Karpas-422 (cell line): ENCODE results near the gene GRID2. TPM values are rescaled to one million over a fixed set of nuclear protein-coding genes. Genes with fewer than 3 reads are reported as not detected.
"Not testable (repeated sequence)": the region's sequence is repeated elsewhere in the genome, so short reads cannot be mapped to it uniquely, and the experiment has no call there.

Source experiments
- DNase-seq: peaks from one replicate; pipeline ENCODE4 v3.0.0-alpha.2; 2015
- H2AFZ ChIP-seq: fragments of 200-600 bp; sonication (generic); 2 replicates; pipeline ENCODE4 v1.6.1; 2014; ENCODE audit warnings: antibody characterized with exemption, low read length, mixed read lengths
- H3K27ac ChIP-seq: fragments of 200-600 bp; sonication (generic); 2 replicates; pipeline ENCODE4 v1.5.1; 2014; ENCODE audit warnings: mild to moderate bottlenecking, low read length, moderate library complexity
- H3K27me3 ChIP-seq: fragments of 200-600 bp; sonication (generic); 2 replicates; pipeline ENCODE4 v1.6.1; 2014; ENCODE audit warnings: low read length, mixed read lengths
- H3K36me3 ChIP-seq: fragments of 200-600 bp; sonication (generic); 2 replicates; pipeline ENCODE4 v1.6.1; 2014; ENCODE audit warnings: low read length, mixed read lengths; ENCODE audit not compliant: insufficient read depth
- H3K4me1 ChIP-seq: fragments of 200-600 bp; sonication (generic); 2 replicates; pipeline ENCODE4 v1.6.1; 2014; ENCODE audit warnings: mild to moderate bottlenecking, low read length, mixed read lengths
- H3K4me2 ChIP-seq: fragments of 200-600 bp; sonication (generic); 2 replicates; pipeline ENCODE4 v1.6.1; 2014; ENCODE audit warnings: low read length, low read depth, mild to moderate bottlenecking; ENCODE audit not compliant: poor library complexity, severe bottlenecking
- H3K4me3 ChIP-seq: fragments of 200-600 bp; sonication (generic); 2 replicates; pipeline ENCODE4 v1.5.1; 2014; ENCODE audit warnings: mild to moderate bottlenecking, antibody characterized with exemption, low read length, mixed read lengths
- H3K79me2 ChIP-seq: fragments of 200-600 bp; sonication (generic); 2 replicates; pipeline ENCODE4 v1.6.1; 2014; ENCODE audit warnings: mild to moderate bottlenecking, low read length, mixed read lengths
- H3K9ac ChIP-seq: fragments of 200-600 bp; sonication (generic); 2 replicates; pipeline ENCODE4 v1.6.0; 2014; ENCODE audit warnings: low read length
- H3K9me2 ChIP-seq: fragments of 200-600 bp; sonication (generic), shearing (Covaris generic); replicated peaks from 2 replicates; pipeline ENCODE4 v1.6.0; 2014; ENCODE audit warnings: mild to moderate bottlenecking, low read length, moderate library complexity; ENCODE audit not compliant: insufficient read depth
- H3K9me3 ChIP-seq: fragments of 300-700, 200-600 bp; sonication (generic); 2 replicates; pipeline ENCODE4 v1.6.1; 2014; ENCODE audit warnings: low read length, mixed read lengths
- H4K20me1 ChIP-seq: fragments of 200-600 bp; sonication (generic); 2 replicates; pipeline ENCODE4 v1.6.1; 2014; ENCODE audit warnings: mild to moderate bottlenecking, antibody characterized with exemption, low read length, low read depth; ENCODE audit not compliant: insufficient read depth
- total RNA-seq: library from RNA; depleted of rRNA; stranded (reverse); fragments of >200 nt; shearing (Covaris generic); gene quantifications from 2 replicates; pipeline ENCODE4 v1.2.3, GENCODE V29; 2014; ENCODE audit warnings: low replicate concordance

GRID2 gene
- total RNA-seq, 1 experiment from 2014 or later, result not detected

- Histone ChIP-seq H3K79me2 (no peaks in the 10 kb centered on the region), H3K4me2 (no peak overlapping the region), H3K27ac (no peak overlapping the region), H2AFZ (no peak overlapping the region), H3K4me3 (no peak overlapping the region), H3K9me3 (peaks cover 12% of the 10 kb centered on the region; the same call in 1 of the 2 replicates), H3K27me3 (no peaks in the 10 kb centered on the region), H3K4me1 (no peaks in the 10 kb centered on the region), H3K9ac (no peak overlapping the region), H3K9me2 (no peaks in the 10 kb centered on the region), H3K36me3 (no peaks in the 10 kb centered on the region), H4K20me1 (no peaks in the 10 kb centered on the region)
- no peak for DNase-seq
Observed at GRCh38 chr4:92447255-92447905, 143.6 kb downstream of the GRID2 start.

GRCh38 chr4:92448176-92448575 is 144.4 kb downstream of the GRID2 start:
- H4K20me1 ChIP-seq, H3K27me3 ChIP-seq, H3K4me1 ChIP-seq, H3K9me2 ChIP-seq, H3K4me2 ChIP-seq, H3K4me3 ChIP-seq, DNase-seq, H3K36me3 ChIP-seq, H3K79me2 ChIP-seq, H3K27ac ChIP-seq, H2AFZ ChIP-seq, H3K9ac ChIP-seq: not testable (repeated sequence)
- peaks cover 12% of the 10 kb centered on the region; the same call in 1 of the 2 replicates for H3K9me3 ChIP-seq

GRCh38 chr4:92450694-92451093 is 146.9 kb downstream of the GRID2 start:
- Histone ChIP-seq H3K36me3 (no peaks in the 10 kb centered on the region), H3K4me2 (no peak overlapping the region), H3K27me3 (no peaks in the 10 kb centered on the region), H2AFZ (no peak overlapping the region), H3K4me3 (no peak overlapping the region), H3K9me2 (no peaks in the 10 kb centered on the region), H3K9ac (no peak overlapping the region), H3K79me2 (no peaks in the 10 kb centered on the region), H4K20me1 (no peaks in the 10 kb centered on the region), H3K4me1 (no peaks in the 10 kb centered on the region), H3K27ac (no peak overlapping the region), H3K9me3 (peaks cover 15% of the 10 kb centered on the region)
- no peak for DNase-seq

- no peak overlapping the region for H3K27ac ChIP-seq
- H3K9ac ChIP-seq, result no peak overlapping the region
- no peak overlapping the region for H3K4me2 ChIP-seq
Observed at GRCh38 chr4:92451782-92452181, 148.0 kb downstream of the GRID2 start.

GRCh38 chr4:92452383-92452782 is 148.6 kb downstream of the GRID2 start:
- H3K36me3 ChIP-seq, H3K27ac ChIP-seq, H3K27me3 ChIP-seq, DNase-seq, H3K4me3 ChIP-seq, H3K4me2 ChIP-seq, H2AFZ ChIP-seq, H3K4me1 ChIP-seq, H4K20me1 ChIP-seq, H3K9ac ChIP-seq, H3K79me2 ChIP-seq, H3K9me2 ChIP-seq: not testable (repeated sequence)
- H3K9me3 ChIP-seq, result peaks cover 11% of the 10 kb centered on the region

More at GRCh38 chr4:92451782-92452181, 148.0 kb downstream of the GRID2 start:
- Histone ChIP-seq H3K4me3 (no peak overlapping the region), H3K79me2 (no peaks in the 10 kb centered on the region), H3K27me3 (no peaks in the 10 kb centered on the region), H4K20me1 (no peaks in the 10 kb centered on the region), H3K9me3 (peaks cover 11% of the 10 kb centered on the region), H3K36me3 (no peaks in the 10 kb centered on the region), H3K4me1 (no peaks in the 10 kb centered on the region), H3K9me2 (no peaks in the 10 kb centered on the region), H2AFZ (no peak overlapping the region)
- DNase-seq, result no peak

- Histone ChIP-seq H3K9me2 (no peaks in the 10 kb centered on the region), H3K4me1 (no peaks in the 10 kb centered on the region), H4K20me1 (no peaks in the 10 kb centered on the region), H3K27ac (no peak overlapping the region), H3K9me3 (peaks cover 8% of the 10 kb centered on the region), H2AFZ (no peak overlapping the region), H3K4me2 (no peak overlapping the region), H3K9ac (no peak overlapping the region), H3K36me3 (no peaks in the 10 kb centered on the region), H3K79me2 (no peaks in the 10 kb centered on the region), H3K27me3 (no peaks in the 10 kb centered on the region), H3K4me3 (no peak overlapping the region)
- no peak for DNase-seq
Observed at GRCh38 chr4:92455329-92455839, 151.6 kb downstream of the GRID2 start.

DNA sequence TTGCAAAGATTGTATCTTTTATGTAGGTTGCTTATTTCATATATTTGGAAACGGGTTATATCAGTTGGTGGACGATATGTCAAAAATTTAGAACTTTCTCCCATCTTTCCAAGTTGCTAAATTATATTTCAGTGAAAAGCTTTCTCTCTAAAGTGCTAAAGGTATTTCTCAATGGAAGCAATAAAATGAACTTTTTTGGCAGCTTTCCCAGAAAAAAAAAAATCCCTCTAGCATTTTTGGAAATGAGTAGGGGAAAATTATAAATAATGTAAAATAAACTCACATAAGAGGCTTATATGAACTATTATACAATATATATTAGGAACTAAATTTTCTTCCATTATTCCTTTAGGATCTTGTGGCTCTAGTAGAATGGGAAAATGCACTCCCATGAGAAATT is 152.2 kb downstream of the GRID2 start:
- Histone ChIP-seq H2AFZ (no peak overlapping the region), H4K20me1 (no peaks in the 10 kb centered on the region), H3K4me3 (no peak overlapping the region), H3K9ac (no peak overlapping the region), H3K27me3 (no peaks in the 10 kb centered on the region), H3K36me3 (no peaks in the 10 kb centered on the region), H3K79me2 (no peaks in the 10 kb centered on the region), H3K9me2 (no peaks in the 10 kb centered on the region), H3K9me3 (peaks cover 8% of the 10 kb centered on the region), H3K4me2 (no peak overlapping the region), H3K27ac (no peak overlapping the region), H3K4me1 (no peaks in the 10 kb centered on the region)
- DNase-seq, result no peak

GRCh38 chr4:92461732-92462131 is 158.0 kb downstream of the GRID2 start:
- H3K9me3 ChIP-seq, result peaks cover 13% of the 10 kb centered on the region; the same call in 1 of the 2 replicates
- no peak overlapping the region for H3K27ac ChIP-seq
- H3K4me2 ChIP-seq, result no peak overlapping the region
- no peaks in the 10 kb centered on the region for H3K4me1 ChIP-seq
- H3K36me3 ChIP-seq, result no peaks in the 10 kb centered on the region
- H3K79me2 ChIP-seq, result no peaks in the 10 kb centered on the region
- no peaks in the 10 kb centered on the region for H4K20me1 ChIP-seq
- H3K9me2 ChIP-seq, result no peaks in the 10 kb centered on the region
- no peak for DNase-seq
- no peak overlapping the region for H3K9ac ChIP-seq
- no peaks in the 10 kb centered on the region for H3K27me3 ChIP-seq
- no peak overlapping the region for H3K4me3 ChIP-seq
- no peak overlapping the region for H2AFZ ChIP-seq
